ENCODE measurements around the gene KRTAP5-4. TPM values are rescaled to one million over a fixed set of nuclear protein-coding genes. Genes with fewer than 3 reads are reported as not detected.

KRTAP5-4 gene
- total RNA-seq, 1 donor from 2014 or later = not detected

DNA sequence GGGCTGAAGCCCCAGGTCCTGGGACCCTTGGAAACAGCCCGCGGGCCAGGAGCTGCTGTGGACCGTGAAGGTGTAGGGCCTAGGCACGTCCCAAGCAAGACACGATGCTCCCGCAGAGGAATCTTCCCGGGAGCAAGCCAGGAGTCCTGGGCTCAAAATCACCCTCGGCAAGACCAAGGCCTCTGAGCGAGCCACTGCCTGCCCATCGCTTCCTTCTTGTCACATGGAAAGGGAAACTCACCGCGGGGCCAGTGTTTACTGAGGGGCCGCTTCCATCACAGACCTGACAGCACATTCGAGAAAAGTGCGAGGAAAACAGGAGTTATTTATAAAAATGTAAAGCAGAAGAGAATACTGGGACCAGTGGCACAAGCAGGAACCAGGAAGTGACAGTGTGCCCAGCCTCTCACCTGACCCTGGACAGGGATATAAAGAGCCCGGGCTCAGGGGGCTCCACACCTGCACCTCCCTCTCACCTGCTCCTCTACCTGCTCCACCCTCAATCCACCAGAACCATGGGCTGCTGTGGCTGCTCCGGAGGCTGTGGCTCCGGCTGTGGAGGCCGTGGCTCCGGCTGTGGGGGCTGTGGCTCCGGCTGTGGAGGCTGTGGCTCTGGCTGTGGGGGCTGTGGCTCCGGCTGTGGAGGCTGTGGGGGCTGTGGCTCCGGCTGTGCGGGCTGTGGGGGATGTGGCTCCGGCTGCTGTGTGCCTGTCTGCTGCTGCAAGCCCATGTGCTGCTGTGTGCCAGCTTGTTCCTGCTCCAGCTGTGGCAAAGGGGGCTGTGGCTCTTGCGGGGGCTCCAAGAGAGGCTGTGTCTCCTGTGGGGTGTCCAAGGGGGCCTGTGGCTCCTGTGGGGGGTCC, 7.6 kb upstream of the KRTAP5-4 start, which contains the start of gene KRTAP5-5:
Gene KRTAP5-5, plus strand, starts transcription at position 450 of the 860 bp plus-strand sequence. Its CDS starts 66 bp downstream, at position 516.
- Mint-ChIP-seq H3K27me3 (ENCODE audit: unreplicated experiment) (peaks cover 4% of the 10 kb centered on the region), H3K9me3 (ENCODE audit: unreplicated experiment) (peaks cover 6% of the 10 kb centered on the region), H3K36me3 (ENCODE audit: unreplicated experiment) (no peaks in the 10 kb centered on the region), H3K4me1 (ENCODE audit: low read depth, unreplicated experiment) (no peaks in the 10 kb centered on the region), H3K27ac (ENCODE audit: unreplicated experiment) (no peak within 1 kb of the TSS), H3K4me3 (ENCODE audit: unreplicated experiment) (no peak within 1 kb of the TSS)
- TF ChIP-seq, protein P1, sequence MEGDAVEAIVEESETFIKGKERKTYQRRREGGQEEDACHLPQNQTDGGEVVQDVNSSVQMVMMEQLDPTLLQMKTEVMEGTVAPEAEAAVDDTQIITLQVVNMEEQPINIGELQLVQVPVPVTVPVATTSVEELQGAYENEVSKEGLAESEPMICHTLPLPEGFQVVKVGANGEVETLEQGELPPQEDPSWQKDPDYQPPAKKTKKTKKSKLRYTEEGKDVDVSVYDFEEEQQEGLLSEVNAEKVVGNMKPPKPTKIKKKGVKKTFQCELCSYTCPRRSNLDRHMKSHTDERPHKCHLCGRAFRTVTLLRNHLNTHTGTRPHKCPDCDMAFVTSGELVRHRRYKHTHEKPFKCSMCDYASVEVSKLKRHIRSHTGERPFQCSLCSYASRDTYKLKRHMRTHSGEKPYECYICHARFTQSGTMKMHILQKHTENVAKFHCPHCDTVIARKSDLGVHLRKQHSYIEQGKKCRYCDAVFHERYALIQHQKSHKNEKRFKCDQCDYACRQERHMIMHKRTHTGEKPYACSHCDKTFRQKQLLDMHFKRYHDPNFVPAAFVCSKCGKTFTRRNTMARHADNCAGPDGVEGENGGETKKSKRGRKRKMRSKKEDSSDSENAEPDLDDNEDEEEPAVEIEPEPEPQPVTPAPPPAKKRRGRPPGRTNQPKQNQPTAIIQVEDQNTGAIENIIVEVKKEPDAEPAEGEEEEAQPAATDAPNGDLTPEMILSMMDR (IDR thresholded peaks at IDR 0.05; ENCODE audit: partially characterized antibody, unreplicated experiment) = no peak
- DNase-seq = no peak

DNA sequence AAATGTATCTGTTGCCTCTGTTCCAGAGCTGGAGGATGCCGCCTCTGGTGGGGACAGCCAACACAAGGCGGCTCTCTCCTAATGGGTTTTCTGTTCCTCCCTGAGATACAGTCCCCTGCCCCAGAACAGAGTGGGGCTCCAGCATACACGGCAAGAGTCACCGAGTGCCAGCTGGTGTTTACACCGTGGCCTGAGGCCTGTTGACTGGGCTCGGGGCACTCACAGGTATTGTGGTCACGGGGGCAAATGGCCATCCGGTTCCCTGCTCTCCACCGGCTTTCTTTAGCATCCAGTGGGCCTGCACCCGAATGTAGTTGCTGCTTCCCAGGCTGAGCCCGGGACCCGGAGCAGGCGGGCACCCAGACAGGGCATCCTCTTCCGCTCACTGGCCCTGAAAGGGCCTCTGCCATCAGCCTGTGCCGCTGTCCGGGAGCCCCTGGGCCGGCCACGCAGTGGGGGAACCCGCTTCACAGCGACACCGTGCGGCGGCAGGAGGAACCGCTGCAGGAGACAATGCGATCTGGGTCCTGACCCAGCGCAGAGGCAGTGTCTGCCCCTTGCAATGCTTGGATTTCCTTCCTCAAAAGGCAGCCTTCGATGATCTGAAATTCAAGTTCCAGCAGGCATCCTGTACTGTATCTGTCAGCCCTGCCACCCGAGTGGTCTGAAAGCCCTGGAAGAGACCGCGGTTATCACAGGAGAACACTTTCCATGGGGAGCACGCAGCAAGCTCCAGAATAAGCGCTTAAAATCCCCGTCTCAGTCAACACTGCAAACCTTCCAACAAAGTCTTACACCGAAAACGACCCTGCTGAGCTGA, 6.8 kb upstream of the KRTAP5-4 start:
- H3K36me3 Mint-ChIP-seq (ENCODE audit: unreplicated experiment) = no peaks in the 10 kb centered on the region
- H3K4me3 Mint-ChIP-seq (ENCODE audit: unreplicated experiment) = no peak overlapping the region
- TF ChIP-seq, protein P1 (IDR thresholded peaks at IDR 0.05; ENCODE audit: partially characterized antibody, unreplicated experiment) = peak; percentile 95
- H3K9me3 Mint-ChIP-seq (ENCODE audit: unreplicated experiment) = peaks cover 6% of the 10 kb centered on the region
- peak; percentile 90 for DNase-seq
- no peak overlapping the region for H3K27ac Mint-ChIP-seq (ENCODE audit: unreplicated experiment)
- peaks cover 4% of the 10 kb centered on the region for H3K27me3 Mint-ChIP-seq (ENCODE audit: unreplicated experiment)
- H3K4me1 Mint-ChIP-seq (ENCODE audit: low read depth, unreplicated experiment) = no peaks in the 10 kb centered on the region

DNA sequence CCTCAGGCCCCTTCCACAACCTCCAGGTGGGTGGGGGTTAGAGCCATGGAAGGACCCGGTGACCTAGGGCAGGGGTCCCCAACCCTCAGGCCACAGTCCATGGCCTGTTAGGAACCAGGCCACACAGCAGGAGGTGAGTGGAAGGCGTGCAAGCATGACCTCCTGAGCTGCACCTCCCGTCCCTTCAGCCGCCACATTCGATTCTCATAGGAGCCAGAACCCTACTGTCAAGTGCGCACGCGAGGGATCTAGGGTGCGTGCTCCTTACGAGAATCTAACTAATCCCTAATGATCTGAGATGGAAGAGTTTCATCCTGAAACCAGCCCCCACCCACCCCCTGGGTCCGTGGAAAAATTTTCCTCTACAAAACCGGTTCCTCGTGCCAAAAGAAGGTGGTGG, 3.6 kb upstream of the KRTAP5-4 start:
- no peak for DNase-seq
- no peak overlapping the region for H3K27ac Mint-ChIP-seq (ENCODE audit: unreplicated experiment)
- H3K27me3 Mint-ChIP-seq (ENCODE audit: unreplicated experiment) = peaks cover 8% of the 10 kb centered on the region
- TF ChIP-seq, protein P1 (IDR thresholded peaks at IDR 0.05; ENCODE audit: partially characterized antibody, unreplicated experiment) = no peak
- no peaks in the 10 kb centered on the region for H3K36me3 Mint-ChIP-seq (ENCODE audit: unreplicated experiment)
- no peak overlapping the region for H3K4me3 Mint-ChIP-seq (ENCODE audit: unreplicated experiment)
- no peaks in the 10 kb centered on the region for H3K4me1 Mint-ChIP-seq (ENCODE audit: low read depth, unreplicated experiment)
- peaks cover 4% of the 10 kb centered on the region for H3K9me3 Mint-ChIP-seq (ENCODE audit: unreplicated experiment)

DNA sequence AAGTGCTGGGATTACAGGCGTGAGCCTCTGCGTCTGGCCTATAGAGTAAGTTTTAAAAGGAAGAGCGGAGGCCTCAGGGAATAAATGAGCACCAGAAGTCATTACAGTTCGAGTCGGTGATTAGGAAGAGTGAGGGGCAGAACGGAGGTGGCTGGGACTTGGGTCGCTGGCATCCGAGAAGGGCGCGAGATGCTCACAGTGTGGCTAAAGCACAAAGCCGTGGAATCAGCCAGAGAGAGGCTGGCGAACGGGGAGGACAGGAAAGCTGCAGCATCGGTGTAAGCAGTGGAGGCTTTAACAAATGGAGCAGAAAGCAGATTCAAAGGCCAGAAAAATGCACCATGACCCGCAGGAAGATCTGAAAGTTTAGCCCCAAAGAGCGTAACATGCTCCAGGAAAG, 2.7 kb upstream of the KRTAP5-4 start:
- no peaks in the 10 kb centered on the region for H3K36me3 Mint-ChIP-seq (ENCODE audit: unreplicated experiment)
- H3K4me3 Mint-ChIP-seq (ENCODE audit: unreplicated experiment) = no peak overlapping the region
- H3K27ac Mint-ChIP-seq (ENCODE audit: unreplicated experiment) = no peak overlapping the region
- TF ChIP-seq, protein P1 (IDR thresholded peaks at IDR 0.05; ENCODE audit: partially characterized antibody, unreplicated experiment) = no peak
- DNase-seq = no peak
- H3K9me3 Mint-ChIP-seq (ENCODE audit: unreplicated experiment) = peaks cover 4% of the 10 kb centered on the region
- H3K4me1 Mint-ChIP-seq (ENCODE audit: low read depth, unreplicated experiment) = no peaks in the 10 kb centered on the region
- H3K27me3 Mint-ChIP-seq (ENCODE audit: unreplicated experiment) = peaks cover 8% of the 10 kb centered on the region

Data from glutamatergic neuron (in vitro differentiated cells).